Calu3 (cell line): ENCODE measurements around the gene ANAPC15. TPM values are rescaled to one million over a fixed set of nuclear protein-coding genes. Genes with fewer than 3 reads are reported as not detected.

Source experiments
- BruUV-seq: library from RNA; stranded (reverse); fragments of 400-500 nt; replicated peaks from 2 replicates; lab custom pipeline; 2021; lab: Mats Ljungman, UMichigan
- CTCF ChIA-PET: fragments of 300-600 bp; sonication (Branson Sonifier 250); formaldehyde crosslinking; loops from one replicate; lab custom pipeline; 2022; ENCODE audit warnings: antibody characterized with exemption; lab: Charles Lee
- DNase-seq: peaks from one replicate; pipeline ENCODE4 v3.0.0; 2022
- H3K27ac Mint-ChIP-seq: one replicate; pipeline ENCODE4 v1.8.0; 2022; ENCODE audit warnings: mixed read lengths; ENCODE audit not compliant: unreplicated experiment
- H3K27me3 Mint-ChIP-seq: one replicate; pipeline ENCODE4 v1.8.0; 2022; ENCODE audit warnings: mixed read lengths; ENCODE audit not compliant: unreplicated experiment
- H3K36me3 Mint-ChIP-seq: one replicate; pipeline ENCODE4 v1.8.0; 2022; ENCODE audit warnings: mild to moderate bottlenecking, moderate library complexity, mixed read lengths; ENCODE audit not compliant: insufficient read depth, unreplicated experiment
- H3K4me1 Mint-ChIP-seq: one replicate; pipeline ENCODE4 v1.8.0; 2022; ENCODE audit warnings: mild to moderate bottlenecking, low read depth, mixed read lengths; ENCODE audit not compliant: unreplicated experiment
- H3K4me3 Mint-ChIP-seq: one replicate; pipeline ENCODE4 v1.8.0; 2022; ENCODE audit warnings: mild to moderate bottlenecking, low read depth, moderate library complexity, mixed read lengths; ENCODE audit not compliant: unreplicated experiment
- H3K9me3 Mint-ChIP-seq: one replicate; pipeline ENCODE4 v1.8.0; 2022; ENCODE audit warnings: low read depth, mixed read lengths; ENCODE audit not compliant: unreplicated experiment
- CTCF ChIP-seq: fragments of 200-600 bp; IDR thresholded peaks from one replicate; pipeline ENCODE4 v1.8.0; 2022; ENCODE audit warnings: antibody characterized with exemption; ENCODE audit not compliant: unreplicated experiment
- intact Hi-C: fragments of 100-400 bp; cut with micrococcal nuclease; formaldehyde crosslinking; loops from one replicate; pipeline ENCODE4 v1.10.0; 2022; ENCODE audit not compliant: unreplicated experiment
- total RNA-seq: library from RNA; stranded (reverse); gene quantifications from 2 replicates; pipeline ENCODE4 v1.2.3, GENCODE V29; 2022

The ANAPC15 gene
- total RNA-seq, 1 experiment from 2014 or later, result 29.4 TPM

DNA sequence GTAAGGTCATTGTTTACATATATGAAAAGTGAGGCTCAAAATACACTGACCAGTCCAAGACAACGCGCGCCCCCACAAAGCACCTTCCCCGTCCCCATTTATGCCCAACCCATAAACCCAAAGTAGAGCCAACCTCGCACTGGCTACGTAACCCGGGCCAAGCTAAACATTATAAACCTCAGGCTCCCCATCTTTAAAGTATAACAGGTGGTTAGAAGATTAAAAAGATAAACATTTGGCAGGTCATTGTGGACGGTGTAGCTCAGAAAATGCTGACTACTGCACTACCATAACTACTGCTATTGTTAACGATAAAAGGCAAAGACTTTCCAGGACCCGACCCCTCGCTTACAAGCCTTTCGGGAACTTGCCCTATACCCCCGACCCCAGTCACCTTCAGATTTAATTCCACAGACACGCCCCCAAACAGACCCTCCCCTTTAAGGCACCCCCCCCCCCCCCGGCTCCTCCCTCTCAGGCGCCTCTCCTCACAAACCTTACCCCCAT, 32.6 kb downstream of the ANAPC15 start:
- Mint-ChIP-seq H3K36me3 (peaks cover 37% of the 10 kb centered on the region), H3K27ac (peak overlapping the region; percentile 94), H3K9me3 (no peaks in the 10 kb centered on the region), H3K4me1 (peaks cover 22% of the 10 kb centered on the region), H3K4me3 (peak overlapping the region; percentile 87), H3K27me3 (no peaks in the 10 kb centered on the region)
- CTCF ChIA-PET, result interaction anchor here (0.8 kb wide), 1 partner anchor 739 kb away, joined by 6 read pairs; no protein-coding TSS in a partner anchor
- intact Hi-C loops, result loop anchor here (5.0 kb wide), 1 partner anchor 38 kb away; no protein-coding TSS in a partner anchor
- no peak for TF ChIP-seq CTCF
- BruUV-seq, result no TSS peak
- no peak for DNase-seq

- intact Hi-C loops, result loop anchor here (5.0 kb wide), 1 partner anchor 36 kb away; no protein-coding TSS in a partner anchor
- BruUV-seq, result TSS peak; percentile 42
- H3K36me3 Mint-ChIP-seq, result peaks cover 37% of the 10 kb centered on the region
- H3K27ac Mint-ChIP-seq, result peak overlapping the region; percentile 40
- peak overlapping the region; percentile 87 for H3K4me3 Mint-ChIP-seq
- no peaks in the 10 kb centered on the region for H3K27me3 Mint-ChIP-seq
- CTCF ChIA-PET, result interaction anchor here (0.9 to 1.2 kb wide), 4 partner anchors 8 to 46 kb away, joined by 3 read pairs; no protein-coding TSS in a partner anchor
- no peaks in the 10 kb centered on the region for H3K9me3 Mint-ChIP-seq
- no peak for DNase-seq
- no peak for TF ChIP-seq CTCF
- H3K4me1 Mint-ChIP-seq, result peaks cover 24% of the 10 kb centered on the region
Observed at GRCh38 chr11:72078477-72078876, 34.0 kb downstream of the ANAPC15 start.

DNA sequence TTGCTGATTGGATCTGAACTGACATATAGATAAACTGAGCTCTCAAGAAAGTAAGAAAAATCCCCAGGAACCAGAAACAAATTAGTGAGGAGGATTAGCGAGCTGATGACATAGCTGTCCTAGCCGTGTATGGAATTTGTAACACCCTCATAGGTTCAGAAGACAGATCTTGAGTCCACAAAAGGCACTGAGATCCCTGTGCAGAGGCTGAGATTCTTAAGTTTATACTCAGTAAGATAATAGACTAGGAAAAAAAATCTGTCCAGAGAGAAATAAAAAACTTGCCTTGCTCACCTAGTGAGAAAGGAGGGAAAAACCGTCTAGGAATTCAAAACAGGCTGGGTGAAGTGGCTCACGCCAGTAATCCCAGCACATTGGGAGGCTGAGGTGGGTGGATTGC, 36.7 kb downstream of the ANAPC15 start:
- Mint-ChIP-seq H3K4me3 (no peak overlapping the region), H3K4me1 (peaks cover 41% of the 10 kb centered on the region), H3K9me3 (no peaks in the 10 kb centered on the region), H3K36me3 (peaks cover 37% of the 10 kb centered on the region), H3K27me3 (no peaks in the 10 kb centered on the region), H3K27ac (no peak overlapping the region)
- no TSS peak for BruUV-seq
- CTCF ChIA-PET, result interaction anchor here (1.5 kb wide), 1 partner anchor 51 kb away, joined by 6 read pairs; no protein-coding TSS in a partner anchor
- intact Hi-C loops, result loop anchor here (5.0 kb wide), 1 partner anchor 33 kb away; no protein-coding TSS in a partner anchor
- DNase-seq, result no peak
- no peak for TF ChIP-seq CTCF

DNA sequence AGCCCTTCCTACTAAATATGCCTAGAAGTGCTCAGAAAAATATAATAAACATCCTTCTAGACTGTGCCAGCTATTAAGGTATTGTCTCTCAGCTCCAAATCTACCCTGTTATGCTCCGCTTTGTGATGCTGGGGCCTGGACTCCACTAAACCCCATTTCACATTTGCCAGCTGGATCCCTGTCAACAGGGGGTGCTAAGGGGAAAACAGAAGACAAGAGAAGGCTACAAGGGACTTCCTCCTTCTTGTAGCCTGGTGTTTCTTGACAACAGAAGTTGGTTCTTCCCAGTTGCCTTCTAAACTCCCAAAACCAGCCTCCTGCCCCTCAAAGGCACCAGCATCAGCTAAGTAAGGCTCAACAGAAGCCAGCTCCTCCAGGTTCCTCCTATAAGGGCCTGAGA, 37.4 kb downstream of the ANAPC15 start:
- intact Hi-C loops, result loop anchor here (5.0 kb wide), 1 partner anchor 33 kb away; no protein-coding TSS in a partner anchor
- no TSS peak for BruUV-seq
- no peaks in the 10 kb centered on the region for H3K9me3 Mint-ChIP-seq
- H3K4me3 Mint-ChIP-seq, result no peak overlapping the region
- peaks cover 31% of the 10 kb centered on the region for H3K36me3 Mint-ChIP-seq
- DNase-seq, result peak; percentile 23
- CTCF ChIA-PET, result interaction anchor here (1.5 kb wide), 1 partner anchor 50 kb away, joined by 6 read pairs; no protein-coding TSS in a partner anchor
- H3K27ac Mint-ChIP-seq, result no peak overlapping the region
- TF ChIP-seq CTCF, result no peak
- no peaks in the 10 kb centered on the region for H3K27me3 Mint-ChIP-seq
- peaks cover 47% of the 10 kb centered on the region for H3K4me1 Mint-ChIP-seq
